Right cardiac atrium (tissue), 5 donors: ENCODE data around the gene ATF6B. TPM values are rescaled to one million over a fixed set of nuclear protein-coding genes. Genes with fewer than 3 reads are reported as not detected.
A peak's percentile ranks its signal among the peaks of the same experiment; 100 is the strongest.

Experiments
- ATAC-seq, 2 donors: fragments of 200-7000 bp; cut with Tn5 transposase; one replicate each; pipeline versions ENCODE4 v1.8.0 to v1.9.1; 2020; ENCODE audit warnings: moderate library complexity in 2 of 2, mild to moderate bottlenecking in 1 of 2
- DNase-seq, 3 donors: peaks; one replicate each; pipeline ENCODE4 v3.0.0-alpha.2; 2020
- H3K27ac ChIP-seq: one replicate; pipeline ENCODE4 v1.5.1; 2013; ENCODE audit warnings: mild to moderate bottlenecking, low read length, control low read depth, moderate library complexity
- H3K27me3 ChIP-seq: one replicate; pipeline ENCODE4 v1.6.1; 2013; ENCODE audit not compliant: control insufficient read depth, insufficient read depth
- H3K4me1 ChIP-seq: one replicate; pipeline ENCODE4 v1.6.1; 2013; ENCODE audit warnings: low read length; ENCODE audit not compliant: control insufficient read depth, insufficient read depth
- H3K4me3 ChIP-seq: one replicate; pipeline ENCODE4 v1.5.1; 2013; ENCODE audit warnings: low read length, control low read depth
- H3K9me3 ChIP-seq: one replicate; pipeline ENCODE4 v1.6.1; 2013; ENCODE audit warnings: low read length; ENCODE audit not compliant: control insufficient read depth
- WGBS: extraction: QIAGEN DNeasy Blood & Tissue Kit; methylation state at CpG from one replicate; pipeline ENCODE4 v1.1.7; 2013; 5-methylcytosine and 5-hydroxymethylcytosine counted together
- intact Hi-C, 4 donors: fragments of 100-400 bp; cut with DNase I; formaldehyde crosslinking; loops; one replicate each; pipeline versions ENCODE4 v1.11.0 to v1.14.0; 2022 to 2023
- polyA plus RNA-seq: library from polyadenylated mRNA; stranded (reverse); fragments of 200-250 nt; gene quantifications from one replicate; pipeline ENCODE4 v1.2.3, GENCODE V29; 2013
- total RNA-seq, 4 donors: library from RNA; stranded (reverse); fragmentation: NEBNext Ultra II Directional; extraction: Animal tissue kit (Norgen Biotek cat#: 25700); gene quantifications; one replicate each; pipeline ENCODE4 v1.2.1, GENCODE V29; 2021
- donor health status: healthy with polysubstance abuse.
- donor health status: DM: no; HTN: yes; CAD: no.
- donor health status: DM: no; HTN: no; CAD: no.
- donor health status: DM: no; HTN: yes; CAD: no; lungs with severe emphysema.
- donor health status: DM: yes; HTN: yes; CAD: no.

ATF6B gene
- total and polyA plus RNA-seq, 5 donors: 29.2 to 44.9 (median 38.4) TPM

- WGBS: 5% methylated on average over 9 of the region's 9 CpGs
- Histone ChIP-seq H3K4me3 (peak overlapping the region; percentile 98), H3K9me3 (no peaks in the 10 kb centered on the region), H3K27ac (peak overlapping the region; percentile 97), H3K4me1 (peaks cover 21% of the 10 kb centered on the region), H3K27me3 (no peaks in the 10 kb centered on the region)
- intact Hi-C loops: loop anchor here in 2 of 4 donors (5.0 to 10.0 kb wide), 2 partner anchors 47 to 70 kb away; partner anchors contain the start of genes AGPAT1 (in 1 of the 2) and RNF5 (in 1 of the 2)
- DNase-seq: no peak
- no peak for ATAC-seq
Measured at GRCh38 chr6:32127409-32127716, 683 bp downstream of the ATF6B start.

- H3K4me3 ChIP-seq: peak overlapping the region; percentile 98
- 63% methylated on average over 8 of the region's 8 CpGs for WGBS
- intact Hi-C loops: loop anchor here in 2 of 4 donors (5.0 to 10.0 kb wide), 2 partner anchors 48 to 70 kb away; partner anchors contain the start of genes AGPAT1 (in 1 of the 2) and RNF5 (in 1 of the 2)
- no peaks in the 10 kb centered on the region for H3K9me3 ChIP-seq
- ATAC-seq (no peak), DNase-seq (no peak)
- no peak overlapping the region for H3K27ac ChIP-seq
- H3K4me1 ChIP-seq: peaks cover 21% of the 10 kb centered on the region
- H3K27me3 ChIP-seq: no peaks in the 10 kb centered on the region
Measured at GRCh38 chr6:32126880-32127279, 1.2 kb downstream of the ATF6B start.

- intact Hi-C loops: loop anchor here in 1 of 4 donors (10.0 kb wide), 1 partner anchor 51 kb away; the partner anchor contains the start of genes AGPAT1 and RNF5
- ATAC-seq (no peak), DNase-seq (no peak)
- no peak overlapping the region for H3K27ac ChIP-seq
- H3K27me3 ChIP-seq: no peaks in the 10 kb centered on the region
- 84% methylated on average over 4 of the region's 4 CpGs for WGBS
- peaks cover 12% of the 10 kb centered on the region for H3K4me1 ChIP-seq
- no peaks in the 10 kb centered on the region for H3K9me3 ChIP-seq
- H3K4me3 ChIP-seq: no peak overlapping the region
Measured at GRCh38 chr6:32123681-32124080, 4.4 kb downstream of the ATF6B start.

- Histone ChIP-seq H3K4me1 (no peaks in the 10 kb centered on the region), H3K27me3 (no peaks in the 10 kb centered on the region), H3K27ac (no peak overlapping the region), H3K9me3 (no peaks in the 10 kb centered on the region), H3K4me3 (no peak overlapping the region)
- ATAC-seq (no peak), DNase-seq (no peak)
- intact Hi-C loops: loop anchor here in 1 of 4 donors (10.0 kb wide), 1 partner anchor 54 kb away; the partner anchor contains the start of genes AGPAT1 and RNF5
- WGBS: 96% methylated on average over 12 of the region's 12 CpGs
Measured at GRCh38 chr6:32120573-32121059, 7.4 kb downstream of the ATF6B start.

GRCh38 chr6:32118782-32119628 is 9.0 kb downstream of the ATF6B start:
- DNase-seq (peak; percentile 88 to 95 (median 94)), ATAC-seq (peak; percentile 74 to 76)
- H3K27ac ChIP-seq: no peak overlapping the region
- H3K9me3 ChIP-seq: no peaks in the 10 kb centered on the region
- intact Hi-C loops: no loop called here
- H3K4me3 ChIP-seq: no peak overlapping the region
- WGBS: 18% methylated on average over 17 of the region's 17 CpGs
- no peaks in the 10 kb centered on the region for H3K4me1 ChIP-seq
- no peaks in the 10 kb centered on the region for H3K27me3 ChIP-seq

GRCh38 chr6:32117461-32117860 is 10.6 kb downstream of the ATF6B start:
- no peaks in the 10 kb centered on the region for H3K27me3 ChIP-seq
- H3K4me3 ChIP-seq: no peak overlapping the region
- peak in 1 of 3 donors; percentile 47 for DNase-seq
- H3K27ac ChIP-seq: no peak overlapping the region
- intact Hi-C loops: no loop called here
- 79% methylated on average over 9 of the region's 9 CpGs for WGBS
- H3K4me1 ChIP-seq: peaks cover 9% of the 10 kb centered on the region
- ATAC-seq: no peak
- no peaks in the 10 kb centered on the region for H3K9me3 ChIP-seq

GRCh38 chr6:32116674-32117073 is 11.4 kb downstream of the ATF6B start:
- H3K27me3 ChIP-seq: no peaks in the 10 kb centered on the region
- no peak overlapping the region for H3K4me3 ChIP-seq
- H3K4me1 ChIP-seq: peaks cover 13% of the 10 kb centered on the region
- H3K9me3 ChIP-seq: no peaks in the 10 kb centered on the region
- 80% methylated on average over 7 of the region's 7 CpGs for WGBS
- no peak overlapping the region for H3K27ac ChIP-seq
- DNase-seq: no peak
- intact Hi-C loops: no loop called here
- ATAC-seq: no peak

GRCh38 chr6:32115623-32116022 is 12.4 kb downstream of the ATF6B start:
- Histone ChIP-seq H3K27me3 (no peaks in the 10 kb centered on the region), H3K27ac (no peak overlapping the region), H3K9me3 (no peaks in the 10 kb centered on the region), H3K4me3 (no peak overlapping the region), H3K4me1 (peaks cover 22% of the 10 kb centered on the region)
- no peak for ATAC-seq
- WGBS: 82% methylated on average over 6 of the region's 6 CpGs
- DNase-seq: peak in 1 of 3 donors; percentile 52
- intact Hi-C loops: no loop called here

GRCh38 chr6:32114796-32115195 is 13.2 kb downstream of the ATF6B start:
- Histone ChIP-seq H3K4me3 (no peak overlapping the region), H3K4me1 (peaks cover 24% of the 10 kb centered on the region), H3K27ac (peak overlapping the region; percentile 49), H3K9me3 (no peaks in the 10 kb centered on the region), H3K27me3 (no peaks in the 10 kb centered on the region)
- WGBS: 66% methylated on average over 8 of the region's 8 CpGs
- no peak for ATAC-seq
- intact Hi-C loops: no loop called here
- peak in 1 of 3 donors; percentile 53 for DNase-seq

- Histone ChIP-seq H3K4me3 (no peak overlapping the region), H3K27me3 (no peaks in the 10 kb centered on the region), H3K27ac (peak overlapping the region; percentile 21), H3K4me1 (peaks cover 24% of the 10 kb centered on the region), H3K9me3 (no peaks in the 10 kb centered on the region)
- intact Hi-C loops: no loop called here
- 45% methylated on average over 9 of the region's 9 CpGs for WGBS
- peak; percentile 84 for ATAC-seq
- peak; percentile 93 to 96 (median 95) for DNase-seq
Measured at GRCh38 chr6:32113386-32114352, 14.4 kb downstream of the ATF6B start.
